GM19023 (cell line): ENCODE measurements around the gene TMEM121.

Source experiments
- ATAC-seq: cut with Tn5 transposase; IDR thresholded peaks from one replicate; pipeline ENCODE4 v1.9.1; 2021; ENCODE audit warnings: mild to moderate bottlenecking, moderate library complexity; ENCODE audit not compliant: unreplicated experiment

Gene TMEM121

GRCh38 chr14:105527381-105527825 is 1.0 kb downstream of the TMEM121 start:
- no peak for ATAC-seq

GRCh38 chr14:105527826-105528585 is 1.6 kb downstream of the TMEM121 start:
- ATAC-seq = no peak

- no peak for ATAC-seq
Observed at GRCh38 chr14:105528586-105529318, 2.4 kb downstream of the TMEM121 start.

- no peak for ATAC-seq
Observed at GRCh38 chr14:105529319-105529568, 2.9 kb downstream of the TMEM121 start.

- no peak for ATAC-seq
Observed at GRCh38 chr14:105529569-105530284, 3.3 kb downstream of the TMEM121 start.

- ATAC-seq = no peak
Observed at GRCh38 chr14:105530285-105531087, 4.1 kb downstream of the TMEM121 start.

- ATAC-seq = no peak
Observed at GRCh38 chr14:105531088-105531893, 4.9 kb downstream of the TMEM121 start.

GRCh38 chr14:105531894-105532623 is 5.7 kb downstream of the TMEM121 start:
- no peak for ATAC-seq

- ATAC-seq = no peak
Observed at GRCh38 chr14:105532735-105533141, 6.4 kb downstream of the TMEM121 start.

- ATAC-seq = no peak
Observed at GRCh38 chr14:105533391-105533790, 7.0 kb downstream of the TMEM121 start.

GRCh38 chr14:105533811-105534498 is 7.6 kb downstream of the TMEM121 start:
- ATAC-seq = no peak

- no peak for ATAC-seq
Observed at GRCh38 chr14:105534586-105534985, 8.2 kb downstream of the TMEM121 start.

GRCh38 chr14:105536051-105536450 is 9.7 kb downstream of the TMEM121 start:
- ATAC-seq = no peak

GRCh38 chr14:105536691-105537579 is 10.6 kb downstream of the TMEM121 start:
- no peak for ATAC-seq

- no peak for ATAC-seq
Observed at GRCh38 chr14:105537580-105538474, 11.4 kb downstream of the TMEM121 start.

GRCh38 chr14:105538481-105539049 is 12.2 kb downstream of the TMEM121 start:
- ATAC-seq = no peak

- ATAC-seq = no peak
Observed at GRCh38 chr14:105540811-105541210, 14.4 kb downstream of the TMEM121 start.
